K562 (cell line): ENCODE data around the gene TMEM154. TPM values are rescaled to one million over a fixed set of nuclear protein-coding genes. Genes with fewer than 3 reads are reported as not detected.

Experiments used
- ATAC-seq: fragments of 200-7000 bp; cut with Tn5 transposase; 3 replicates; pipeline ENCODE4 v1.9.1; 2020; ENCODE audit warnings: moderate library complexity
- BruUV-seq: library from RNA; stranded (reverse); fragments of 400-500 nt; replicated peaks from 2 replicates; lab custom pipeline; 2021; lab: Mats Ljungman, UMichigan
- CTCF ChIA-PET: fragments of 300-600 bp; formaldehyde crosslinking; extraction: SDS; loops from one replicate; lab custom pipeline; 2021; ENCODE audit warnings: low intra/inter-chr PET ratio; lab: Yijun Ruan, JAX
- POLR2A ChIA-PET: fragments of 300-600, 350-650 bp; sonication (Branson Sonifier 250); formaldehyde crosslinking; extraction: SDS; loops from one replicate; lab custom pipeline; 2021; ENCODE audit warnings: antibody characterized with exemption, inconsistent platforms; lab: Yijun Ruan, JAX
- DNase-seq, 4 experiments: peaks; one replicate each; pipeline versions ENCODE4 v3.0.0 to v3.0.0-alpha.2; 2011 to 2018; ENCODE audit warnings: low spot score in 3 of 4, mixed read lengths in 3 of 4; ENCODE audit errors: extremely low read depth in 1 of 4
- FAIRE-seq: peaks from 2 replicates; lab custom pipeline; 2011; peaks lifted over from hg19 to GRCh38; lab: Jason Lieb, UNC
- H2AFZ ChIP-seq: 2 replicates; pipeline ENCODE4 v1.6.0; 2011; ENCODE audit warnings: low read depth, low read length, control low read depth, inconsistent platforms
- H3K27ac ChIP-seq: fragments of 200-600 bp; 3 replicates; pipeline ENCODE4 v1.8.0; 2011; ENCODE audit warnings: low read depth, mild to moderate bottlenecking, control low read depth, inconsistent platforms, low read length, moderate library complexity, mixed read lengths; ENCODE audit errors: extremely low read depth
- H3K27me3 ChIP-seq, 2 experiments: fragments of 300-600 bp in 1 of 2; 2 replicates in 1 of 2; 3 replicates in 1 of 2; pipeline versions ENCODE4 v1.6.0 to v1.8.0; 2011; ENCODE audit warnings: inconsistent platforms in 2 of 2, low read length in 2 of 2, mild to moderate bottlenecking in 1 of 2, mixed read lengths in 1 of 2, moderate library complexity in 1 of 2; ENCODE audit not compliant: control insufficient read depth in 2 of 2, insufficient read depth in 2 of 2
- H3K36me3 ChIP-seq: fragments of 300-600 bp; 3 replicates; pipeline ENCODE4 v1.8.0; 2011; ENCODE audit warnings: mild to moderate bottlenecking, low read length, inconsistent platforms; ENCODE audit not compliant: control insufficient read depth, insufficient read depth
- H3K4me1 ChIP-seq, 2 experiments: fragments of 200-600 bp in 1 of 2; replicated peaks in 1 of 2; 2 replicates in 1 of 2; 3 replicates in 1 of 2; pipeline versions ENCODE4 v1.5.1 to v1.8.0; 2011; ENCODE audit warnings: inconsistent platforms in 2 of 2, low read length in 2 of 2, mild to moderate bottlenecking in 1 of 2, mixed read lengths in 1 of 2, moderate library complexity in 1 of 2; ENCODE audit not compliant: control insufficient read depth in 2 of 2, insufficient read depth in 2 of 2
- H3K4me2 ChIP-seq: 2 replicates; pipeline ENCODE4 v1.6.1; 2011; ENCODE audit warnings: low read length, control low read depth, inconsistent platforms, mixed read lengths; ENCODE audit not compliant: insufficient read depth
- H3K4me3 ChIP-seq: fragments of 200-600 bp; sonication (generic), shearing (Covaris generic); 2 replicates; pipeline ENCODE4 v1.5.1; 2016; ENCODE audit warnings: control low read depth, inconsistent platforms
- H3K79me2 ChIP-seq: fragments of 200-600 bp; 3 replicates; pipeline ENCODE4 v1.8.0; 2011; ENCODE audit warnings: low read length, inconsistent platforms; ENCODE audit not compliant: control insufficient read depth, insufficient read depth
- H3K9ac ChIP-seq, 2 experiments: 2 replicates each; pipeline versions ENCODE4 v1.6.0 to v1.6.1; 2011; ENCODE audit warnings: low read depth in 2 of 2, low read length in 2 of 2, control low read depth in 1 of 2, inconsistent platforms in 1 of 2, mild to moderate bottlenecking in 1 of 2, mixed read lengths in 1 of 2; ENCODE audit not compliant: insufficient read depth in 1 of 2
- H3K9me1 ChIP-seq: one replicate; pipeline ENCODE4 v1.6.0; 2011; ENCODE audit warnings: inconsistent platforms, mild to moderate bottlenecking, low read length, moderate library complexity; ENCODE audit not compliant: control insufficient read depth, insufficient read depth
- H3K9me3 ChIP-seq: replicated peaks from 2 replicates; pipeline ENCODE4 v1.5.1; 2011; ENCODE audit warnings: low read depth, low read length, inconsistent platforms; ENCODE audit not compliant: control insufficient read depth, insufficient read depth
- H4K20me1 ChIP-seq: replicated peaks from 2 replicates; pipeline ENCODE4 v1.6.1; 2011; ENCODE audit warnings: low read length, inconsistent platforms, mixed read lengths; ENCODE audit not compliant: control insufficient read depth, insufficient read depth
- ESRRA ChIP-seq: fragments of 450-650 bp; IDR thresholded peaks from 2 replicates; pipeline ENCODE4 v1.6.1; 2014; ENCODE audit warnings: low read depth, mild to moderate bottlenecking, moderate library complexity, borderline replicate concordance
- MAZ ChIP-seq, 2 experiments: fragments of 450-650 bp in 1 of 2; sonication (generic) in 1 of 2; formaldehyde crosslinking; IDR thresholded peaks in 1 of 2; conservative IDR thresholded peaks in 1 of 2; 2 replicates each; pipeline versions ENCODE4 v1.4.0 to v1.5.0; 2020; ENCODE audit warnings: mild to moderate bottlenecking in 1 of 2, missing genetic modification reagents in 1 of 2
- MECOM ChIP-seq: fragments of 250-450 bp; sonication (Bioruptor Pico); IDR thresholded peaks from 2 replicates; pipeline ENCODE4 v1.8.0; 2022; ENCODE audit warnings: inconsistent platforms
- MEF2A ChIP-seq: IDR thresholded peaks from 2 replicates; pipeline ENCODE4 v1.6.1; 2011; ENCODE audit warnings: low read depth, mild to moderate bottlenecking, low read length, moderate library complexity; ENCODE audit not compliant: control insufficient read depth
- MTA2 ChIP-seq: fragments of 450-650 bp; IDR thresholded peaks from 2 replicates; pipeline ENCODE4 v1.6.1; 2016; ENCODE audit warnings: low read depth
- NCOA1 ChIP-seq: fragments of 450-650 bp; IDR thresholded peaks from 2 replicates; pipeline ENCODE4 v1.6.1; 2016; ENCODE audit warnings: low read depth
- NR1H2 ChIP-seq: sonication (generic); formaldehyde crosslinking; IDR thresholded peaks from 2 replicates; pipeline ENCODE4 v1.4.0; 2020; ENCODE audit warnings: mild to moderate bottlenecking, missing genetic modification reagents
- NR2C1 ChIP-seq, 2 experiments: fragments of 450-650 bp; IDR thresholded peaks; 2 replicates each; pipeline ENCODE4 v1.6.1; 2017; ENCODE audit warnings: mild to moderate bottlenecking in 2 of 2, antibody characterized with exemption in 1 of 2, inconsistent platforms in 1 of 2, missing compliant biosample characterization in 1 of 2, missing genetic modification characterization in 1 of 2
- NRF1 ChIP-seq, 2 experiments: fragments of 450-650 bp; IDR thresholded peaks in 1 of 2; conservative IDR thresholded peaks in 1 of 2; 2 replicates each; pipeline ENCODE4 v1.6.1; 2014; ENCODE audit warnings: mild to moderate bottlenecking in 2 of 2
- TARDBP ChIP-seq: fragments of 450-650 bp; IDR thresholded peaks from 2 replicates; pipeline ENCODE4 v1.6.1; 2016
- THAP7 ChIP-seq: fragments of 250-450 bp; sonication (Bioruptor Pico); IDR thresholded peaks from 2 replicates; pipeline ENCODE4 v1.5.0; 2021
- XRCC5 ChIP-seq: fragments of 200-400 bp; formaldehyde crosslinking; IDR thresholded peaks from 2 replicates; pipeline ENCODE4 v1.6.1; 2017; ENCODE audit warnings: low read depth, mild to moderate bottlenecking, low read length
- ZBTB26 ChIP-seq: fragments of 450-650 bp; formaldehyde crosslinking; IDR thresholded peaks from 2 replicates; pipeline ENCODE4 v1.4.0; 2022; ENCODE audit warnings: missing genetic modification characterization
- WGBS: fragments of 100-300 bp; shearing (Covaris generic); methylation state at CpG from one replicate; pipeline ENCODE4 v1.1.6; 2016; ENCODE audit warnings: low coverage, mixed read lengths; ENCODE audit not compliant: insufficient coverage; ENCODE audit errors: missing lambda C conversion rate; 5-methylcytosine and 5-hydroxymethylcytosine counted together
- in situ Hi-C: fragments of 300-500 bp; cut with MboI; formaldehyde crosslinking; loops from 4 replicates; pipeline ENCODE4 v1.15.0; 2018; ENCODE audit warnings: inconsistent platforms, mixed read lengths
- intact Hi-C: fragments of 100-400 bp; cut with micrococcal nuclease; formaldehyde crosslinking; loops from 2 replicates; pipeline ENCODE4 v1.14.2; 2022
- polyA plus RNA-seq, 8 experiments: library from polyadenylated mRNA; depleted of rRNA in 4 of 8; stranded (reverse) in 5 of 8; unstranded in 3 of 8; fragments of >200 nt; fragmentation: Nextera tagmentation in 2 of 8; fragmentation: Illumina TruSeq in 1 of 8; extraction: Ambion mirVana in 2 of 8; extraction: Trizol in 1 of 8; gene quantifications; 2 replicates each; pipeline versions ENCODE4 v1.2.1 to v1.2.3, GENCODE V29; 2011 to 2014; ENCODE audit warnings: inconsistent platforms in 1 of 8, missing spikeins in 1 of 8
- total RNA-seq, 7 experiments: library from RNA; depleted of rRNA in 6 of 7; stranded (reverse); fragments of >200 nt in 6 of 7; fragmentation: Illumina TruSeq in 2 of 7; extraction: Trizol in 2 of 7; gene quantifications; 2 replicates each; pipeline versions ENCODE4 v1.2.1 to v1.2.3, GENCODE V29; 2011 to 2021; ENCODE audit warnings: low replicate concordance in 1 of 7

TMEM154 gene
- total and polyA plus RNA-seq, 9 of the 15 experiments (the other 6 are each of a cell fraction or from before 2014, with no cell fraction given) = 0.13 to 1.8 (median 0.58) TPM

GRCh38 chr4:152594978-152595925 lies 84.5 kb downstream of the TMEM154 start:
- in situ Hi-C loops = no loop called here
- no peak for DNase-seq
- BruUV-seq = no TSS peak
- CTCF ChIA-PET = no interaction called here
- TF ChIP-seq ESRRA (no peak), TARDBP (no peak), NCOA1 (no peak), NRF1 (conservative IDR thresholded peaks at IDR 0.05 in 1 of 2, IDR thresholded peaks at IDR 0.05 in 1 of 2) (no peak), MECOM (CRISPR knock-in tag) (no peak), XRCC5 (no peak), ZBTB26 (CRISPR knock-in tag) (no peak), MAZ (CRISPR knock-in tag; conservative IDR thresholded peaks at IDR 0.05 in 1 of 2, IDR thresholded peaks at IDR 0.05 in 1 of 2) (no peak), NR1H2 (no peak), MEF2A (no peak), MTA2 (no peak), NR2C1 (IDR thresholded peaks at IDR 0.05) (no peak), NR2C1 (tag; IDR thresholded peaks at IDR 0.05) (no peak), THAP7 (CRISPR knock-in tag) (no peak)
- TF ChIP-seq, all 486 proteins: peak for 0
- no peak for FAIRE-seq
- Histone ChIP-seq H3K79me2 (no peaks in the 10 kb centered on the region), H3K27ac (no peak overlapping the region), H3K36me3 (no peaks in the 10 kb centered on the region), H3K4me2 (no peak overlapping the region), H3K9ac (no peak overlapping the region), H3K27me3 (peaks cover 7 to 17% of the 10 kb centered on the region in 2 experiments; a peak in 3 of 5 replicates), H3K9me1 (no peaks in the 10 kb centered on the region), H3K4me3 (no peak overlapping the region), H4K20me1 (no peaks in the 10 kb centered on the region; the same call in 1 of the 2 replicates), H3K9me3 (no peaks in the 10 kb centered on the region), H3K4me1 (peaks cover 0 to 3% of the 10 kb centered on the region in 2 experiments; a peak in 1 of 5 replicates), H2AFZ (no peak overlapping the region)
- WGBS = 4% methylated on average over 11 of the region's 11 CpGs
- intact Hi-C loops = no loop called here
- no peak for ATAC-seq
- POLR2A ChIA-PET = no interaction called here
